Stimulated activated CD4-positive, alpha-beta T cell treated with anti-CD3 and anti-CD28 coated beads, Interleukin-12 subunit alpha, Interleukin-12 subunit beta, amount 100 ng/mL, for 48 hours (primary cell): ENCODE measurements around the gene LRRC31.

Source experiments
- DNase-seq, 3 donors: peaks; one replicate each; pipeline ENCODE4 v3.0.0-alpha.2; 2020; ENCODE audit warnings: low read depth in 2 of 3, low spot score in 1 of 3

Gene LRRC31

DNA sequence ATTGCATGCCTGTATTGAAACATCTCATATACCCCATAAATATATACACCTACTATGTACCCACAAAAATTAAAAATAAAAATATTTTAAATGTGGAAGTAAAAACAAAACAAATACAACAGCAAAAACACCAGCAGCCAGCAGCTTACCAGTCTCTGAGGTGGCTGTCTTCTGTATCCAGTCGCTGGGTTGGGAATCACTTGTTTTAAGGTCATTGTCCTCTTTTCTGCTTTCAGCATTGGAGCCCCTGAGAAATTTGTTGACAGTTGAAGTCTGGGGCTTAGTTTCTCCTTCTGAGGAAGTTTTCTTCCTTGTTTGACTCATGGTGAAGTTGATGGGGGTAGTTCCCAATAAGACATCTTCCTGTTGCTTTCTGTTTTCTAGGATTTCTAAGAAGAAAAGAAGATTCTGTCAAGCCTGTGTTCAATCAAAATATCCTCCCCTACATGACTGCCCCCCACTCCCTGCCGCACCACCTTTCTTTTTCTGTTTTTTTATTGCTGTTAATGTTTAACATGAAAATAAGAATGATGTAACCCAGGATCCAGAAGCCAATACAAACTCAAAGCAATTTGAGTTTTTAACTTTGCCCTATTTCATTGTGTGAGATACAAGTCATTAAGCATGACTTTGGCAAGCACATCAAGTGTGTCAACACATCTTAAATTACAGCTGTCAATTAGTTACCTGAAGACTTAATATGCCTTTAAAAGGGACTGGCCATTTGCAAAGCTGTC lies at the start of gene LRRC31:
Gene LRRC31 (minus strand): TSS at position 452 of the 737 bp plus-strand sequence. CDS start 128 bp downstream, at position 324.
- no peak for DNase-seq

- DNase-seq = no peak
Measured at GRCh38 chr3:169914321-169914720, 44.6 kb upstream of the LRRC31 start.

DNA sequence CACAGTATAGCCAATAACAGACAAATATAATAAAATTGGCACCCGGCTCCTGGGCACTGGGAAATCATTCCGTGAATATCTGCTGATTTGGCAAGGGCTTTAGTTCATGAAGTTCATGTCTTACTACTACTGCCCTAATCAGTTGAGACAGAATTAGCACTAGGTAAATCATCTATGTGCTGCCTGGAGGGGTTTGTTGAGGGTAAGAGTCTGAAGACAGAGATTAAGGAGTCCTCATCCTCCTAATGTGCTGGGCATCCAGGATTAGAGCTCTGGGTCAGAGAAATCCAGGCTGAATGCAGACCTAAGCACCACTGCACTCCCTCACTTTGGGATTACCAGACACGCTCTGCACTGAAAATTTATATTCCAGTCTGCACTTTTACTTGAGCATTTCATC lies 43.6 kb upstream of the LRRC31 start:
- DNase-seq = no peak

GRCh38 chr3:169911272-169911671 lies 41.5 kb upstream of the LRRC31 start, which contains the start of gene SAMD7:
Gene SAMD7 (plus strand): TSS chr3:169911572. CDS start chr3:169919499, 7,927 bp downstream.
- no peak for DNase-seq

DNA sequence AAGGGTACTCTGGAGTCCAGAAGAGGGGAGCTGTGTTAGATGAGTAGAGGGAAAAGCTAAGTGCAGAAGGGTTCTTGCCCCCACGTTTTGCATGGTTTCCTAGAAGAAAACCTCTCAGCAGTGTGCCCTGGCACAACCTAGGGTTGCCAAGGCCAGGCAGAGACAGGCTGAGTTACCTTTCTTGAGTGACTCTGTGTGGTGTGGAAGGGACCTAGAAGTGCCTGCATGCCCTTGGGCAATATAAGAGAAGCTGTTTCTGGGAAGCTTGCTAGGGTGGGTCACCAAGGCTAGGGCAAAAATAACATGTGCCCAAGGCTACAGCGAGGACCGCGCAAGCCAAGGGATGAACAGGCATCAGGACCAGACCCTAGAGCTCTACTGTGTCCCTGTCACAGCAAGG lies 38.2 kb upstream of the LRRC31 start:
- DNase-seq = no peak

DNA sequence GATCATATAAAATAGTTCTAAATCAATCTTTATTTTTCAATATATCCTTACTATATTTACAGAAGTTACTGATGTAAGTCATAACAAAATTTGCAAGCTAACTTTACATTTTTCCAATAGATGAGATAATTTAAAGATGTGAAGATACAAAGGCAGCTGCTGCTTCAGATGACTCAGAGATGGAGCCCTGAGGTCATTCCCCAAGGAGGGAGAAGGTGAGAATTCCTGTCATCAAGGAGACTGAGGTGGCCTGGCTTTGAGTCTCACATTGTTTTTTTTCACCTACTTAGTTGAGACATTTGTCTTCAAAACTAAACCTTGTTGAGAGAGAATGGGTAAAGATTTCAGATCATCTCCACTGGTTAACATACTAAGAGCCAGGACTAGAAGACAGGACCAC lies 37.7 kb upstream of the LRRC31 start:
- no peak for DNase-seq

GRCh38 chr3:169905404-169905803 lies 35.7 kb upstream of the LRRC31 start:
- no peak for DNase-seq

- no peak for DNase-seq
Measured at GRCh38 chr3:169901453-169901852, 31.7 kb upstream of the LRRC31 start.

GRCh38 chr3:169897284-169897683 lies 27.5 kb upstream of the LRRC31 start:
- no peak for DNase-seq

DNA sequence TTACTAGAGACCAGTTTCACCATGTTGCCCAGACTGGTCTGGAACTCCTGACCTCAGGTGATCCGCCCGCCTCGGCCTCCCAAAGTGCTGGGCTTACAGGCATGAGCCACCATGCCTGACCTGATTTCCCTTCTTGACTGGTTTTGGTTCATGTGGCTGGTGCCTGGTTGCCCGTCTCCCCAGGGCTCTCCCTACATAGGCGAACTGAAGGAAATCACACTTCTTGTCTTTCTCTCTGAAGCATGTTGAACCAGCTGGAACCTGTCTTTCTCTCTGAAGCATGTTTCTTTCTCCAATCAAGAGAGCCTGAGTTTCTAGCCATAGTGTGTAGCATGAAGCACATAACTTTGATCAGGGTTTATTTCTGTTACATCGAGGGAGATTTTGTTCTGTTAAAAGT lies 25.3 kb upstream of the LRRC31 start:
- no peak for DNase-seq

DNA sequence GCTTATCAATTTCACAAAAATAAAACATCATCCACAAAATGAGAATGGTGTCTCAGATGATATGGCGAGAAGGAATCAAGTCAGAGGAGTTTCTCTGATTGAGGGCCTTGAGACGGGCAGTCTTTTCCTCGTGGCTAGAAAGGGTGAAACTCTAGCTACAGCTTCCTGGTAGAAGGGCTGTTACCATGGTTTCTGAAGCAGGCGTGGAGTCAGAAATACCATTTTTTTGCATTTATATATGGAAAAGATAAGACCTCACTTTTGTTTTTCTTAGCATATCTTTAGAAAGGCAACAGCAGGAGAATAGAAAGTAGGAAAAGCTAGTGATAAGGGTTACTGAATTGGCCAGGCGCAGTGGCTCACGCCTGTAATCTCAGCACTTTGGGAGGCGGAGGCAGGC lies 24.4 kb upstream of the LRRC31 start:
- DNase-seq = no peak

DNA sequence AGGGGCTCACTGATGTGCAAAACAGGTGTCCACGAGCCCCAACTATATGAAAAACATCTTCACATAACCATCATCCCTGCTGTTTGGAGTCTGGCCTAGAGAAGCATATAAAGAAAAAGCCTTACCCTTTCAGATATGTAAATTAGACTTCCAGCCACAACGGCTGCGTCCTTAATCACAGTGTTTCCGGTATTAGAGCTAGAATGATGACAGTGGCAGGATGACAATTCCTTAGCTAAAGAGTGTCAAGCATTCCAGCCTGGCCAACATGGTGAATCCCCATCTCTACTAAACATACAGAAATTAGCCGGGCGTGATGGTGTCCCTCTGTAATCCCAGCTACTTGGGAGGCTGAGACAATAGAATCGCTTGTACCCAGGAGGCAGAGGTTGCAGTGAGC lies 22.2 kb upstream of the LRRC31 start:
- DNase-seq = no peak

GRCh38 chr3:169886671-169887070 lies 16.9 kb upstream of the LRRC31 start:
- DNase-seq = no peak

GRCh38 chr3:169880576-169881250 lies 11.0 kb upstream of the LRRC31 start:
- DNase-seq = no peak

DNA sequence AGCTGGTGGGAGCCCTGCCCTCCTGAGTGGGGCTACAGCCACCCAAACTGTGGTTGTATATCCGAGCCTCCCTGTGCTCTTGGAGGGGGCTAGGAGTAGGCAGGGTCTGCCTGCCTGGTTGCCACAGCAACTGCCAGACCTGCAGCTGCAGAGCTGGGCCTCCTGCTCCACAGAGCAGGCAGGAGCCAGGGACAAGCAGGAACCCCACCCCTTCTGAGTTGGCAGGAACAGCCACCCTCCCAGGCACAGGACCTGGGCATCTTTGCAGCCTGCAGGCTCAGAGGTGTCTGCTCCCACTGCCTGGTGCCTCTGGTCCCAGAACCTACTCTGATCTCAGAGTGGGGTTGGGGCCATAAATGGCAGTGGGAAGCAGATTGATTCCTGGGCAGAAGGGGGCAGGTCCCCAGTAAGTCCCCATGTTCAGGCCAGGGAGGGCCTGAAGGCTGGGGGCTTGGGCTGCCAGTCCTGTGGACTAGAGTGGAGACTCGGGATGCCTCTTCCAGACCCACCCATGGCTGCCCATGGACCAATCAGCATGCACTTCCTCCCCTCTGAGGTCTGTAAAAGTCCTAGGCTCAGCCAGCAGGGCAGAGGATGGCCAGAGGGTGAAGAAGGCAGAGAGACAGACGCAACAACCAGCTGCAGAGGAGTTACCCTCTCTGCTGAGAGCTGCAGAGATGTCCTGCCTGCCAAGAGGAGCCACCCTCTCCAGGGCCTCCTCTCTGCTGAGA lies 10.3 kb upstream of the LRRC31 start:
- DNase-seq = no peak

GRCh38 chr3:169879013-169879557 lies 9.3 kb upstream of the LRRC31 start:
- DNase-seq = no peak

DNA sequence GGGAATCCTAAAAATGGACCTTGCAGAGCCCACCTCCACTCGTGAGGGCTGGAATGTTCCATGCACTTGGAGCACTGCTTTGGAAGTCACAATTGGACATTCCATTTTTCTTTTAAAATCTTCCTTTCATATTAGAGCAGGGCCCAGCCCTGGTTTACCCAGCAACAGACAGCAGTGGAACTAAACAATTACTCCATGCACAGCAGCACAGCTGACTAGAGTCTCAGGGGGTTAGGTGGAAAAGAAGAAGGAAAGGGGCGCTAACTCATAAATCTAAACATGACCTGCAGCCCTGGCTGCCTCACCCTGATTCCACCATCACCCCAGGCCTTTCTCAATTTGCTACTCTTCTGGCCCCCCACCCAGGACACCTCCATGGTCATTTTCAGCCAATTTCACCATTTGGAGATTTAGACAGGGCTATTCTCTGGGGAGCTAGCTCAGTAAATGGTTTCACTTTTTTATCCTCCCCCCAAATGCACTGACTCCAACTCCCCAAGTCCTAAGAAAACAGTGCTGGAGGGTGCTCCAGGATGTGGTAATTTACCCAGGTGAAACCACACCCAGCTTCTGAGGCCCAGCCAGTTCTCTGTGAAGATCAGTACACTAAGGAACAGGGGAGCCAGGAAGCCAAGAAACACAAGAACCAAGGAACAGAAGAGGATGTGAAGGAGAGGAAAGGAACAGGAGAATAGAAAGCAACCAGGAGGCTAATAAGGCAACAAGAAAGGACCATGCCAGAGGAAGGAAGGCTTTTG lies 1.6 kb upstream of the LRRC31 start:
- no peak for DNase-seq

DNA sequence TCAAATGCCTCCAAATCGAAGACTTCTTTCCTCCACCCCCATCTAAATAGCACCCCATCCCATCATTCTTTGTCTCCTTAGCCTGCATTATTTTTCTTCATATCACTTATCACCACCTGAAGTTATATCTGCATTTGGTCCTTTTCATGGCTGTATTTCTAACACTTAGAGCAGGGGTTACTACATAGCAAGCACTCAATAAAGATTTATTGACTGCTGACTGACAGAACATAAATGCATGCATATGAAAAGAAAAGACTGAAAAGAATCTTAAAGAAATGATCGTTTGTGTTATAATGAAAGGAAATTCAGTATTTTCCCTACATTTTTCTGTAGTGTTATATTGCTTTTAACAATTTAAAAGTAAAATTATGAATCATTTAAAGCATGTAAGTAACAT lies 1.4 kb downstream of the LRRC31 start:
- DNase-seq = no peak

DNA sequence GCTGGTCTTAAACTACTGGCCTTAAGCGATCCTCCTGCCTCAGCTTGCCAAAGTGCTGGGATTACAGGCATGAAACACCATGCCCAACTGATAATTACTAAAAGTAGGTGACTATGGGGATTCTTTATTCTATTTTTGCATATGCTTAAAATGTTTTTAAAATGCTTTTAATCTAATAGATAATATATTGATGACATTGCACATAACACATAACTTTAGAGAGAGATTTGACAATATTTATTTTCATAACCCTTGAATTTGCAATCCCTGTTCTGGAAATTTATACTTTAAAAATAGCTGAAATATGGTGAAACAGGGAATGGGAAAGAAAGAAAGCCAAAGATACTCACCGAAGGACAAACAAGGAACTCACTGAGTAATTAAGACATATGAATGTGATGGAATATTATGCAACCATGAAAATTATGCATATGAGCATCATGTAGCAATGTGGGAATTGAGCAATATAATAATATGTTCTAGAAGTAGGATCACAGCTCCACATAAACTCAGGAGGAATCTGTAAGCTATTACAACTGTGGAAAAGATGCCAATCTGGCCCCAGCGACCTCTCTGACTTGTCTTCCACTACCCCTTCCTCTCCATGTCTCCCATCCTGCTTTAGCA lies 2.0 kb downstream of the LRRC31 start:
- DNase-seq = no peak

DNA sequence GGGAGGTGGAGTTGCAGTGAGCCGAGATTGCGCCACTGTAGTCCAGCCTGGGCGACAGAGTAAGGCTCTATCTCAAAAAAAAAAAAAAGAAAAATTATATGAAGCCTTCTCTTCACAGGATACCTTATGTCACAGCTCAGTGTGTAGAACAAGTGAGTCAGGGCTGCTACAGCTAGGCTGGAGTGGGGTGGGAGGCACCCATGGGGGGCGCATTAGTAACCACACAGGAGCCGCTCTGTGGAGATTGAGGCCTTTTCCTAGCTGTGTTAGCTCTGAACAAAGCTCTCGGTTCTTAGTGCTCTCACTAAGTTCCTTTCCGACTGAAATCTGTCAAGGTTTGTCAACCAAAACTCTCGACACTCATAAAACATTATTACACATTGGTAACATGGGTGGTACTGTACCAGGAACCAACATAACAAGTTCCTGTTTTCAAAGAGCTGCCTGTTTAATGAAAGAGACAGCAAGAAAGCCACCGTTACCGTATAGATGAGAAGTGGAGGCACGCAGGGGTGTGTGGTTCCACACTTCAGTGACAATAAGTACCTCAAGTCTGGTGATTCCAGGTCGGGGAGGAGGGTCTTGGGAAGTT lies 4.5 kb downstream of the LRRC31 start:
- DNase-seq = no peak
